LNCAP (cell line): ENCODE measurements around the gene MIER2.

Experiments
- TF ChIP-seq, protein P1 (sequence below): fragments of 450-650 bp; IDR thresholded peaks from 2 replicates; pipeline ENCODE4 v1.5.1; 2017; ENCODE audit warnings: mild to moderate bottlenecking

The MIER2 gene

DNA sequence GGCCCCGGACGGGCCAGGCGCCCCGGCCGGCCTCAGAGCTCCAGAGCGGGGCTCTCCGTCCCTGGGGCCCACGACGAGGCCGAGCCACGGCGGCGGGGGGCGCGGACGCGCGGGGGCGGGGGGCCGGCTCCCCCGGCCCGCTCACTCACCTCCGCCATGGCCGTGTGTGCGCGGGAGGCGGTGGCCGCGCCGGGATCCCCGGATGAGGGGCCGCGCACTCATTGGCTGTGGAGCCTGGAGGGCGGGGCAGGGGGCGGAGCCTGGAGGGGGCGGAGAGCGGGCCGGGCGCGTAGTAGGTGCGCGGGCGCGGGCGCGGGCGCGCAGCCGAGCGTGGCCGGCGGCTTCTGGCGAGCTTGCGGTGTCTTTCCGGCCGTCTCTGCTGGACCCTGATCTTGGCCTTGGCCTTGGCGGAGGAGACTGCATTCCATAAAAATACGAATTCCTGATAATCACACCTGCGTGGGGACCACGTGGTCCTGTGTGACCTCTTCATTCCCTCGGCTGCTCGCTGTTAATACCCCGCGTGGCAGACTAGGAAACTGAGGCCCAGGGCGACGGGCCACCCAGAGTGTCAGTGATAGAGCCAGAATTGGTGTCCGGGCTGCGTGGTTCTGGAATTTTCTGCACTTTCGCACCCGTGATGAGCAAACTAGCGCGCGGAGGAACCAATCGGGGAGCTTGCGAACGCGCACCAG is at the start of gene MIER2:
TSS of gene MIER2 (minus strand) at position 172 of the 695 bp plus-strand sequence. CDS start at position 158, 14 bp downstream.
- TF ChIP-seq, protein P1, sequence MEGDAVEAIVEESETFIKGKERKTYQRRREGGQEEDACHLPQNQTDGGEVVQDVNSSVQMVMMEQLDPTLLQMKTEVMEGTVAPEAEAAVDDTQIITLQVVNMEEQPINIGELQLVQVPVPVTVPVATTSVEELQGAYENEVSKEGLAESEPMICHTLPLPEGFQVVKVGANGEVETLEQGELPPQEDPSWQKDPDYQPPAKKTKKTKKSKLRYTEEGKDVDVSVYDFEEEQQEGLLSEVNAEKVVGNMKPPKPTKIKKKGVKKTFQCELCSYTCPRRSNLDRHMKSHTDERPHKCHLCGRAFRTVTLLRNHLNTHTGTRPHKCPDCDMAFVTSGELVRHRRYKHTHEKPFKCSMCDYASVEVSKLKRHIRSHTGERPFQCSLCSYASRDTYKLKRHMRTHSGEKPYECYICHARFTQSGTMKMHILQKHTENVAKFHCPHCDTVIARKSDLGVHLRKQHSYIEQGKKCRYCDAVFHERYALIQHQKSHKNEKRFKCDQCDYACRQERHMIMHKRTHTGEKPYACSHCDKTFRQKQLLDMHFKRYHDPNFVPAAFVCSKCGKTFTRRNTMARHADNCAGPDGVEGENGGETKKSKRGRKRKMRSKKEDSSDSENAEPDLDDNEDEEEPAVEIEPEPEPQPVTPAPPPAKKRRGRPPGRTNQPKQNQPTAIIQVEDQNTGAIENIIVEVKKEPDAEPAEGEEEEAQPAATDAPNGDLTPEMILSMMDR = no peak

- TF ChIP-seq, protein P1 = no peak
These were observed 47.9 kb upstream of the MIER2 start for GRCh38 chr19:392375-392970.

GRCh38 chr19:391726-392374 is 47.3 kb upstream of the MIER2 start:
- TF ChIP-seq, protein P1 = no peak

DNA sequence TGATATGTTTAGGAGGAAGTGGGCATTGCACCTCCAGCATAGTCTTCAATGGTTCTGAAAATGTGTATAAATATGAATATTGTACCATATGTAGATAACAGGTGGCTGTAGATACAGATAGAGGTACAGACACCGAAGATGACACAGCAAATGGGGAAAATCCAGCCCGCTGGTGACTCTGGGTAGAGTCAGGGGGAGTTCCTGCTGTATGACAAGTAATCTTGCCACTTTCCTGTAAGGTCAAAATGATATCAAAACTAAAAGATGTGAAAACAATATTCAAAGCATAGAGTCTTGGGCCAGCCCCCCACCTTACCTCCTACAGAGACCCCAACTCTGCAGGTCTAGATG is 46.6 kb upstream of the MIER2 start:
- TF ChIP-seq, protein P1 = no peak

DNA sequence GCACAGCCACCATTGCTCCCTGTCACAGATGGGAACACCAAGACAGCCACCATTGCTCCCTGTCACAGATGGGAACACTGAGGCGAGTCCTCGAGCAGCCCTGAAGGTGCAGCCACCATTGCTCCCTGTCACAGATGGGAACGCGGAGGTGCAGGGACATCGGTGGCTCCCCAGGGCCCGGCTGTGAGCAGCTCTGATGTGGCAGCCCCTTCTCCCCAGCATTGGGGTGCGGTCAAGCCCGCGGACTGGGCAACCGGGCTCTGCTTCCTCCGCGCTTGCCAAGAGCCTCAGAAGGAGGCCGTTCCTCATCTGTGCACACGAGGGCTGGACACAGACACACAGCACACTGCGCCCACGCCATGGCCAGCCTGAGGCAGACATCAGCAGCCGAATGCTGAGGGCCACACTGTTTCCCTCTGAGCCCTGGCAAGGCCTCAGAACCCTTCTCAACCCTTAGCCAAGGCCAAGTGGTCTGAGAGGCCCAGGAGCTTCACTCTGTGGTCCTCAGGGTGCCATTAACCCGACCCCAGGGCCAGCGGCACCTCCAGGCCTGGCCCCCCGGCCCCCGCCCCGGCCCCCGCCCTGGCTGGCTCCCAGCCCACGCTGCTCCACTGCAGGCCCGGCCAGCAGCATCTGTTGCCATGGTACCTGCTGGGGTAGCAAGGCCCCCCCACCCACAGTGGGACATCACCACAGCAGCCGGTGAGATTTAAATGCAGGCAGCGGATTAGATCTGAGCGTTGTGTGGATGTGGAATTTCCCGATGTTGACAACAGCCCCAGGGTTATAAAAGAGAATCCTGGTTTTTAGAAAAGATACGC is 46.0 kb upstream of the MIER2 start:
- TF ChIP-seq, protein P1 = no peak

DNA sequence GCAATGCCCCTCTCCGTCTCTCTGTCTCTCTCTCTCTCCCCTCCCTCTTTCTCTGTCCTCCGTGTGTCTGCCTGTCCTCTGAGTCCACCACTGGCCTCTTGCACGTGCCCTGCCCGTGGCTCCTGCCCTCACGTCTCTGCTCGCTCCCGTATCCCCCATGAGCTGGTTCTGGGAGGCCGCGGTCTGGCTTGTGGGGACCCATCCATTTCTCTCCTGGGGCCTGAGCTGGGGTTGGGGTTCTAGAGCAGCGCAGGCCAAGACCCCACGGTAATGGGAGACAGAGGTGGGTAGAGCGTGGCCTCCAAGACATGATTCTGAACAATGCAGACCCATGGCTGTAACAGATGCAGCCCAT is 45.3 kb upstream of the MIER2 start:
- TF ChIP-seq, protein P1 = no peak

- TF ChIP-seq, protein P1 = no peak
These were observed 44.8 kb upstream of the MIER2 start for GRCh38 chr19:389255-389934.
